Heart left ventricle (tissue), 16 donors: ENCODE results near the gene PLCG2. TPM values are rescaled to one million over a fixed set of nuclear protein-coding genes. Genes with fewer than 3 reads are reported as not detected.

Source experiments
- ATAC-seq, 4 donors: fragments of 200-7000 bp; cut with Tn5 transposase; one replicate each; pipeline ENCODE4 v1.9.1; 2020 to 2022; ENCODE audit warnings: moderate library complexity in 4 of 4, mild to moderate bottlenecking in 3 of 4, moderate number of reproducible peaks in 1 of 4
- DNase-seq, 5 donors: peaks; one replicate each; pipeline ENCODE4 v3.0.0-alpha.2; 2020
- H3K27ac ChIP-seq, 12 donors: fragments of 200-600 bp; sonication (generic) in 4 of 12; one replicate each; pipeline versions ENCODE4 v1.5.0 to v1.8.0; 2016 to 2022; ENCODE audit warnings: mild to moderate bottlenecking in 2 of 12
- H3K27me3 ChIP-seq, 9 donors: fragments of 200-600 bp; sonication (generic) in 2 of 9; one replicate each; pipeline versions ENCODE4 v1.5.1 to v1.8.0; 2016 to 2022; ENCODE audit warnings: mild to moderate bottlenecking in 3 of 9
- H3K36me3 ChIP-seq, 9 donors: fragments of 200-600 bp; sonication (generic) in 2 of 9; one replicate each; pipeline versions ENCODE4 v1.5.0 to v1.8.0; 2018 to 2022; ENCODE audit warnings: mild to moderate bottlenecking in 2 of 9
- H3K4me1 ChIP-seq, 12 donors: fragments of 200-600 bp; sonication (generic) in 4 of 12; one replicate each; pipeline versions ENCODE4 v1.5.0 to v1.8.0; 2016 to 2022; ENCODE audit warnings: mild to moderate bottlenecking in 3 of 12
- H3K4me3 ChIP-seq, 12 donors: fragments of 200-600 bp; sonication (generic) in 4 of 12; one replicate each; pipeline versions ENCODE4 v1.5.0 to v1.8.0; 2017 to 2022; ENCODE audit warnings: mild to moderate bottlenecking in 9 of 12, moderate library complexity in 4 of 12
- H3K9me3 ChIP-seq, 12 donors: fragments of 200-600 bp; sonication (generic) in 4 of 12; one replicate each; pipeline versions ENCODE4 v1.5.0 to v1.8.0; 2016 to 2022; ENCODE audit warnings: mild to moderate bottlenecking in 1 of 12
- POLR2A ChIP-seq, 2 donors: fragments of 450-650 bp; IDR thresholded peaks; one replicate each; pipeline ENCODE4 v1.6.1; 2017; ENCODE audit warnings: antibody characterized with exemption in 2 of 2, mild to moderate bottlenecking in 2 of 2, moderate library complexity in 2 of 2
- WGBS, 4 donors: extraction: QIAGEN DNeasy Blood & Tissue Kit in 2 of 4; methylation state at CpG; one replicate each; pipeline versions ENCODE4 v1.1.5 to v1.1.7; 2013 to 2018; 5-methylcytosine and 5-hydroxymethylcytosine counted together
- intact Hi-C, 10 donors: fragments of 100-400 bp; cut with DNase I; formaldehyde crosslinking; loops; one replicate each; pipeline versions ENCODE4 v1.11.1 to v1.14.2; 2022
- long read RNA-seq, 3 donors: library from polyadenylated mRNA; unstranded; transcript quantifications; one replicate each; pipeline ENCODE4 v2.0.0, GENCODE V29; 2020 to 2021
- polyA plus RNA-seq, 2 donors: library from polyadenylated mRNA; stranded (reverse); fragments of 200-250 nt; gene quantifications; one replicate each; pipeline ENCODE4 v1.2.3, GENCODE V29; 2013
- total RNA-seq, 9 donors: library from RNA; depleted of rRNA in 2 of 9; stranded (reverse); fragments of >200 nt in 2 of 9; fragmentation: NEBNext Ultra II Directional in 3 of 9; extraction: Animal tissue kit (Norgen Biotek cat#: 25700) in 3 of 9; gene quantifications; one replicate each; pipeline versions ENCODE4 v1.1.0 to v1.2.4, GENCODE V29; 2016 to 2023
- TF ChIP-seq, protein P1 (sequence below), 12 donors: fragments of 200-600 bp; sonication (generic) in 4 of 12; IDR thresholded peaks; one replicate each; pipeline versions ENCODE4 v1.5.0 to v1.8.0; 2018 to 2022; ENCODE audit warnings: antibody characterized with exemption in 12 of 12, mild to moderate bottlenecking in 5 of 12
- donor health status: ischemic (EF 13 %, LVEDD 7.1; RV severe dilation, severe dysfunction).
- donor health status: healthy with polysubstance abuse.
- donor health status: DM: no; HTN: yes; CAD: no.
- donor health status: DM: no; HTN: no; CAD: no.
- donor health status: ischemic (EF 25% LVEDD 6.9; RV normal size, moderate dysfunction).
- donor health status: ischemic (EF 25% LVEDD 5.7; RV mildly dilated, moderate dysfunction).
- donor health status: healthy.
- donor health status: DM: yes; HTN: yes; CAD: no.
- donor health status: ischemic (EF 35%, LVEDD 5.7; RV mildly dilated, moderate dysfunction).
- donor health status: nonischemic (EF 11% LVEDD 7.7; RV severe dilation, severe dysfunction).
- donor health status: DM: yes; HTN: yes; CAD: no.
- donor health status: PGD.
- donor health status: ischemic (EF 29% LVEDD 5.4; RV normal size, mild dysfunction).
- donor health status: nonischemic (EF 23%, LVEDD 6.1; RV moderate dilation, normal function).

PLCG2 gene
- 10 to 100 TPM in 2 of 9 donors, 1 to 10 TPM in 7; 3.7 to 35.4 (median 6.0) TPM for total RNA-seq
- 1 to 10 TPM; 2.0 to 2.5 TPM for polyA plus RNA-seq
- long read RNA-seq, donor 1, full-length matches to known transcripts = 2 of 6 reads
- long read RNA-seq, donor 1, partial matches to known transcripts = 1 of 6 reads
- long read RNA-seq, donor 1, other reads (novel, unspliced or antisense) = 3 of 6 reads
- long read RNA-seq, donor 2, partial matches to known transcripts = 1 of 2 reads
- long read RNA-seq, donor 2, other reads (novel, unspliced or antisense) = 1 of 2 reads
- long read RNA-seq, donor 3, full-length matches to known transcripts = 1 of 3 reads
- long read RNA-seq, donor 3, partial matches to known transcripts = 2 of 3 reads
- long read RNA-seq, donor 3, other reads (novel, unspliced or antisense) = 0 of 3 reads

DNA sequence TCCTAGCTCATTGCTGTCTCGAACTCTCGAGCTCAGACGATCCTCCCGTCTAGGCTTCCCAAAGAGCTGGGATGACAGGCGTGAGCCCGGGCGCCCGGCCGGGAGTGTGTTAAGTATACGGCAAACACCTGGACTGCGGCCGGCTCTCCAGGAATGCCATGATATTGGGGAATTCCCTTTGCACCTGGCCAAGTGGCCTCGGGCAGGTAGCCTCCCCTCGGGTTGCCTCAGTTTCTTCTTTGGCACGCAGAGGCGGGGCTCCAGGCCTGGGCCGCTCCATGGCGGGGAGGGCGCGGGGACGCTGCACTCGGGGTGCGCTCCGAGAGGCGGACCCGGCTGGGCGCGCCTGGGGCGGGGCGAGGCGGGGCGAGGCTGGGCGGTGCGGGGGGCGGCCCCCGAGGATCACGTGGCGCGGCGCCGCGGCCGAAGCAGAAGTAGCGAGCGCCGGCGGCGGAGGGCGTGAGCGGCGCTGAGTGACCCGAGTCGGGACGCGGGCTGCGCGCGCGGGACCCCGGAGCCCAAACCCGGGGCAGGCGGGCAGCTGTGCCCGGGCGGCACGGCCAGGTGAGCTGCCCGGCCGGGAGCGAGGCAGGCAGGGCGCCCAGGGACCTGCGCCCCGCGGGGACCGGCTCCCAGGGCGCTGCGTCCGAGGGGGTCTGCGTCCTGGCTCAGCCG, at the start of gene PLCG2:
PLCG2 (plus strand) TSS at position 431 of the 675 bp plus-strand sequence. CDS start 6,699 bp downstream, outside the sequence.
- Histone ChIP-seq H3K27me3 (peaks cover 0 to 14% (median 2%) of the 10 kb centered on the region in 9 donors), H3K36me3 (no peaks in the 10 kb centered on the region), H3K4me3 (peak within 1 kb of the TSS; percentile 32 to 82 (median 70)), H3K27ac (peak within 1 kb of the TSS in 9 of 12 donors; percentile 33 to 84 (median 62)), H3K9me3 (peaks cover 0 to 5% (median 0%) of the 10 kb centered on the region in 12 donors), H3K4me1 (peaks cover 0 to 35% (median 9%) of the 10 kb centered on the region in 12 donors)
- ATAC-seq (peak; percentile 63 to 94 (median 91)), DNase-seq (peak; percentile 69 to 89 (median 80))
- WGBS, 4 donors = 0 to 2% (median 1%) methylated on average over 15 to 78 of the region's 78 CpGs
- intact Hi-C loops = loop anchor here in 1 of 10 donors (10.0 kb wide), 1 partner anchor 96 kb away; no protein-coding TSS in a partner anchor
- peak in 1 of 2 donors; percentile 58 for TF ChIP-seq POLR2A (IDR thresholded peaks at IDR 0.05)
- TF ChIP-seq, protein P1, sequence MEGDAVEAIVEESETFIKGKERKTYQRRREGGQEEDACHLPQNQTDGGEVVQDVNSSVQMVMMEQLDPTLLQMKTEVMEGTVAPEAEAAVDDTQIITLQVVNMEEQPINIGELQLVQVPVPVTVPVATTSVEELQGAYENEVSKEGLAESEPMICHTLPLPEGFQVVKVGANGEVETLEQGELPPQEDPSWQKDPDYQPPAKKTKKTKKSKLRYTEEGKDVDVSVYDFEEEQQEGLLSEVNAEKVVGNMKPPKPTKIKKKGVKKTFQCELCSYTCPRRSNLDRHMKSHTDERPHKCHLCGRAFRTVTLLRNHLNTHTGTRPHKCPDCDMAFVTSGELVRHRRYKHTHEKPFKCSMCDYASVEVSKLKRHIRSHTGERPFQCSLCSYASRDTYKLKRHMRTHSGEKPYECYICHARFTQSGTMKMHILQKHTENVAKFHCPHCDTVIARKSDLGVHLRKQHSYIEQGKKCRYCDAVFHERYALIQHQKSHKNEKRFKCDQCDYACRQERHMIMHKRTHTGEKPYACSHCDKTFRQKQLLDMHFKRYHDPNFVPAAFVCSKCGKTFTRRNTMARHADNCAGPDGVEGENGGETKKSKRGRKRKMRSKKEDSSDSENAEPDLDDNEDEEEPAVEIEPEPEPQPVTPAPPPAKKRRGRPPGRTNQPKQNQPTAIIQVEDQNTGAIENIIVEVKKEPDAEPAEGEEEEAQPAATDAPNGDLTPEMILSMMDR (IDR thresholded peaks at IDR 0.05) = no peak

DNA sequence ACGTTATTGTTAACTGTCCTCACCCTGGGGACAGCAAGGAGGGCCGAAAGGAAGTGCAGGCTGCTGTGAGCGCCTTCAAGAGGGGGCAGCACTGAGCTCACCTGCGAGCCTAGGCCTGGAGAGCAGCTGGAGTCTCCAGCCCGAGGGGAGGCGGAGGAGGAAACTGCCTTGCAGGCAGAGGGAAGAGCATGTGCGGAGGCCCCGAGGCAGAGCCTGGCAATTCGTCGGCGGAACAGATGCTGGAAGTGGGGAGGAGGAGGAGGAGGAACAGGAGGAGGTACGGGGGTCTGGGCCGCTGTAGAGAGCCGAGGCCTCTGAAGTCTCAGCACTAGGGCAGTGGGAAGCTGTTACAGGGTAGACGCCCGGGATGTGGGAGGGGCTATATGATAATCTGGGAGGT, 49.6 kb upstream of the PLCG2 start:
- Histone ChIP-seq H3K36me3 (no peaks in the 10 kb centered on the region), H3K27me3 (no peaks in the 10 kb centered on the region), H3K9me3 (no peaks in the 10 kb centered on the region), H3K4me1 (peaks cover 0 to 16% (median 10%) of the 10 kb centered on the region in 12 donors), H3K4me3 (no peak overlapping the region), H3K27ac (no peak overlapping the region)
- intact Hi-C loops = loop anchor here in 2 of 10 donors (5.0 to 10.0 kb wide), 2 partner anchors 365 to 367 kb away; no protein-coding TSS in a partner anchor
- no peak for ATAC-seq
- WGBS, 4 donors = 79 to 89% (median 83%) methylated on average over 16 of the region's 16 CpGs
- DNase-seq = no peak
- TF ChIP-seq, protein P1 (IDR thresholded peaks at IDR 0.05) = no peak
- TF ChIP-seq POLR2A (IDR thresholded peaks at IDR 0.05) = no peak

DNA sequence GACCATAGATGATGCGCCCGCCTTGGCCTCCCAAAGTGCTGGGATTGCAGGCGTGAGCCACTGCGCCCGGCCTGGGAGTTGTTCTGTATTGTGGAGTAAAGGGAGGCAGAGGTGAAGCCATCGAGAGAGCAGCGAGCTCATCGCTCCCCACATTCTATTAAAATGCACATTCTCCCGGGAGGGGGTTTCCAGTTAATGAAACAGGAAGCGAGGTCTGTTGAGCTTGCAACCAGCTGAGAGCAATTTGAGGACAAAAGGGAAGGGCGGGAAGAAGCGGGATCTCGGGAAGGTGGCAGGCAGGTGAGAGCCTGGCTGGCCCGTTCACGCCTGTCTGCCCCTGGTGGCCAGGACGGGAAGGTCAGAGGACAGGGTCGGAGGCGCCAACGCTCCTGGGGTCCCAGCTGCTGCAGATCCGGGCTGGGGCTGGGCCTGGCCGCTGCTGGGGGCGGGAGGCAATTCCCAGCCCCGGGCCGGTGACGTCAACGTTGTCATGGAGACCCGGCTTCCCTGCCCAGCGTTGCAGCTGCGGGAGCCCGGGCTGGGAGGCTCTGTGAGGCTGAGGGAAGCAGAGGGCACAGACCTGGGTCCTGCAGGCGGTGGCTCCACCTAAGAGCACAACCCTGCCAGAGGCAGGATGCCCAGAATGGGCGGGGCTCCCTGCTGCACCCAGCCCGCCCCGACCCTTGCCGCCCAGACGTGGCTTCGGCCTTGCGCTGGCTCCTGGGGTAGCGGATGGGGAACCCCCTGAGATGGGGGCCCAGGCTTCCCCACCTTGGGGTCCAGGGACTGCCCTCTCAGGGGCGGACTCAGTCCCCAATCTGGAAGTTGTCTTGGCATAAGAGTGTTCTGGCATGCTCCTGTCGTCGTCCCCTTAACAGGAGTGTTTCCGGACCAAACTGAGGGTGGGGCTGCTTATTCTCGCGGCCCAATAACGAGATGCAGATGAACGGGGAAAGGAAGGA, 48.7 kb upstream of the PLCG2 start:
- ATAC-seq (peak; percentile 90 to 97 (median 96)), DNase-seq (peak; percentile 89 to 94 (median 89))
- TF ChIP-seq, protein P1 (IDR thresholded peaks at IDR 0.05) = peak; percentile 23 to 74 (median 54)
- TF ChIP-seq POLR2A (IDR thresholded peaks at IDR 0.05) = peak in 1 of 2 donors; percentile 27
- WGBS, 4 donors = 13 to 24% (median 16%) methylated on average over 25 to 47 of the region's 47 CpGs
- Histone ChIP-seq H3K36me3 (no peaks in the 10 kb centered on the region), H3K4me3 (peak overlapping the region in 11 of 12 donors; percentile 2 to 54 (median 44)), H3K9me3 (no peaks in the 10 kb centered on the region), H3K27me3 (no peaks in the 10 kb centered on the region), H3K4me1 (peaks cover 0 to 16% (median 10%) of the 10 kb centered on the region in 12 donors), H3K27ac (peak overlapping the region in 10 of 12 donors; percentile 24 to 76 (median 62))
- intact Hi-C loops = loop anchor here in 7 of 10 donors (5.0 to 10.0 kb wide), 4 partner anchors 526 to 726 kb away; partner anchors contain the start of genes ATMIN (in 4 of the 7), CENPN (in 4 of the 7) and CMC2 (in 4 of the 7)
